Measurements from ENCODE around the gene FOSB. TPM values are rescaled to one million over a fixed set of nuclear protein-coding genes. Genes with fewer than 3 reads are reported as not detected.

Gene FOSB
- total and polyA plus RNA-seq, 9 of the 15 experiments (the other 6 are each of a cell fraction or from before 2014, with no cell fraction given) = 0.11 to 2.7 (median 0.73) TPM

GRCh38 chr19:45485305-45486077 is 17.7 kb downstream of the FOSB start (continued):
- no peak for TF ChIP-seq BCLAF1 (IDR thresholded peaks at IDR 0.05; ENCODE audit: borderline replicate concordance in 1 of 2, control insufficient read depth in 1 of 2, low read depth in 2 of 2, low read length in 1 of 2)
- peak; percentile 77; the same call in 1 of the 2 replicates for TF ChIP-seq BACH1 (tag; IDR thresholded peaks at IDR 0.05)
- no peak for TF ChIP-seq ZNF282 (CRISPR knock-in tag; IDR thresholded peaks at IDR 0.05)
- no peak for TF ChIP-seq HNRNPLL (IDR thresholded peaks at IDR 0.05; ENCODE audit: low read depth, low read length, poor library complexity, severe bottlenecking)
- TF ChIP-seq ZBTB11 (CRISPR knock-in tag; IDR thresholded peaks at IDR 0.05) = peak in 1 of 3 experiments; percentile 75; a peak in 2 of 6 replicates
- TF ChIP-seq RBM14 (IDR thresholded peaks at IDR 0.05; ENCODE audit: borderline replicate concordance, insufficient read depth, low read depth, low read length) = no peak
- TF ChIP-seq C11orf30 (IDR thresholded peaks at IDR 0.05; ENCODE audit: low read depth) = peak; percentile 90
- TF ChIP-seq CC2D1A (IDR thresholded peaks at IDR 0.05) = peak; percentile 68; the same call in 1 of the 2 replicates
- TF ChIP-seq THRA (IDR thresholded peaks at IDR 0.05) = no peak
- TF ChIP-seq, protein P1, sequence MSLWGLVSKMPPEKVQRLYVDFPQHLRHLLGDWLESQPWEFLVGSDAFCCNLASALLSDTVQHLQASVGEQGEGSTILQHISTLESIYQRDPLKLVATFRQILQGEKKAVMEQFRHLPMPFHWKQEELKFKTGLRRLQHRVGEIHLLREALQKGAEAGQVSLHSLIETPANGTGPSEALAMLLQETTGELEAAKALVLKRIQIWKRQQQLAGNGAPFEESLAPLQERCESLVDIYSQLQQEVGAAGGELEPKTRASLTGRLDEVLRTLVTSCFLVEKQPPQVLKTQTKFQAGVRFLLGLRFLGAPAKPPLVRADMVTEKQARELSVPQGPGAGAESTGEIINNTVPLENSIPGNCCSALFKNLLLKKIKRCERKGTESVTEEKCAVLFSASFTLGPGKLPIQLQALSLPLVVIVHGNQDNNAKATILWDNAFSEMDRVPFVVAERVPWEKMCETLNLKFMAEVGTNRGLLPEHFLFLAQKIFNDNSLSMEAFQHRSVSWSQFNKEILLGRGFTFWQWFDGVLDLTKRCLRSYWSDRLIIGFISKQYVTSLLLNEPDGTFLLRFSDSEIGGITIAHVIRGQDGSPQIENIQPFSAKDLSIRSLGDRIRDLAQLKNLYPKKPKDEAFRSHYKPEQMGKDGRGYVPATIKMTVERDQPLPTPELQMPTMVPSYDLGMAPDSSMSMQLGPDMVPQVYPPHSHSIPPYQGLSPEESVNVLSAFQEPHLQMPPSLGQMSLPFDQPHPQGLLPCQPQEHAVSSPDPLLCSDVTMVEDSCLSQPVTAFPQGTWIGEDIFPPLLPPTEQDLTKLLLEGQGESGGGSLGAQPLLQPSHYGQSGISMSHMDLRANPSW (CRISPR knock-in tag; IDR thresholded peaks at IDR 0.05) = no peak
- TF ChIP-seq ZNF121 (CRISPR knock-in tag; conservative IDR thresholded peaks at IDR 0.05) = no peak
- TF ChIP-seq ZNF785 (CRISPR knock-in tag; IDR thresholded peaks at IDR 0.05) = no peak
- peak; percentile 94 for TF ChIP-seq ZNF766 (CRISPR knock-in tag; conservative IDR thresholded peaks at IDR 0.05)
- no peak for TF ChIP-seq MTA3 (IDR thresholded peaks at IDR 0.05; ENCODE audit: borderline replicate concordance)
- peak; percentile 76; the same call in 1 of the 2 replicates for TF ChIP-seq CBX1 (IDR thresholded peaks at IDR 0.05; ENCODE audit: low read depth)
